K562 (cell line): ENCODE results near the gene LY6G6D. TPM values are rescaled to one million over a fixed set of nuclear protein-coding genes. Genes with fewer than 3 reads are reported as not detected.
A peak's percentile ranks its signal among the peaks of the same experiment; 100 is the strongest.

Experiments
- ARNT ChIP-seq, 2 experiments: fragments of 450-650 bp; IDR thresholded peaks; 2 replicates each; pipeline ENCODE4 v1.6.1; 2016; ENCODE audit warnings: mild to moderate bottlenecking in 1 of 2
- CEBPZ ChIP-seq: fragments of 150-350 bp; IDR thresholded peaks from 2 replicates; pipeline ENCODE4 v1.6.1; 2014; ENCODE audit warnings: low read depth, mild to moderate bottlenecking, low read length, borderline replicate concordance
- ETV5 ChIP-seq: sonication (generic); formaldehyde crosslinking; IDR thresholded peaks from 2 replicates; pipeline ENCODE4 v1.4.0; 2020; ENCODE audit warnings: low read depth, mild to moderate bottlenecking, missing genetic modification reagents
- GTF3C2 ChIP-seq: IDR thresholded peaks from 3 replicates; pipeline ENCODE4 v1.6.1; 2011; ENCODE audit warnings: borderline replicate concordance, mild to moderate bottlenecking, moderate library complexity; ENCODE audit not compliant: insufficient read length; ENCODE audit errors: extremely low read depth
- MAFK ChIP-seq: IDR thresholded peaks from 2 replicates; pipeline ENCODE4 v1.6.1; 2011; ENCODE audit warnings: low read length, improper control_type of control experiment
- MAZ ChIP-seq, 2 experiments: fragments of 450-650 bp in 1 of 2; sonication (generic) in 1 of 2; formaldehyde crosslinking; IDR thresholded peaks in 1 of 2; conservative IDR thresholded peaks in 1 of 2; 2 replicates each; pipeline versions ENCODE4 v1.4.0 to v1.5.0; 2020; ENCODE audit warnings: mild to moderate bottlenecking in 1 of 2, missing genetic modification reagents in 1 of 2
- MNT ChIP-seq, 2 experiments: fragments of 450-650 bp; conservative IDR thresholded peaks; 2 replicates each; pipeline ENCODE4 v1.6.1; 2017; ENCODE audit warnings: mild to moderate bottlenecking in 2 of 2, moderate library complexity in 2 of 2
- MTA3 ChIP-seq: fragments of 450-650 bp; formaldehyde crosslinking; IDR thresholded peaks from 2 replicates; pipeline ENCODE4 v1.6.1; 2017; ENCODE audit warnings: mild to moderate bottlenecking, borderline replicate concordance
- MYC ChIP-seq, 2 experiments: fragments of 250-450 bp in 1 of 2; sonication (Bioruptor Pico) in 1 of 2; IDR thresholded peaks; 2 replicates each; pipeline versions ENCODE4 v1.5.1 to v1.6.1; 2012 to 2021; ENCODE audit warnings: low read depth in 2 of 2, borderline replicate concordance in 1 of 2, improper control_type of control experiment in 1 of 2, low read length in 1 of 2, mild to moderate bottlenecking in 1 of 2, moderate library complexity in 1 of 2
- NFIX ChIP-seq: fragments of 250-450 bp; sonication (Bioruptor Pico); IDR thresholded peaks from 2 replicates; pipeline ENCODE4 v1.4.0; 2020; ENCODE audit warnings: low read depth, mild to moderate bottlenecking, moderate library complexity
- SRSF1 ChIP-seq: fragments of 200-400 bp; formaldehyde crosslinking; IDR thresholded peaks from 2 replicates; pipeline ENCODE4 v1.6.1; 2017; ENCODE audit warnings: mild to moderate bottlenecking, low read depth, low read length, moderate library complexity
- SUPT5H ChIP-seq: fragments of 450-650 bp; IDR thresholded peaks from 2 replicates; pipeline ENCODE4 v1.6.1; 2016
- ZNF324 ChIP-seq: fragments of 250-450 bp; sonication (Bioruptor Pico); IDR thresholded peaks from 2 replicates; pipeline ENCODE4 v1.4.0; 2020; ENCODE audit warnings: mild to moderate bottlenecking
- ZNF76 ChIP-seq: fragments of 250-450 bp; sonication (Bioruptor Pico); IDR thresholded peaks from 2 replicates; pipeline ENCODE4 v1.4.0; 2020; ENCODE audit warnings: mild to moderate bottlenecking, moderate library complexity, borderline replicate concordance
- polyA plus RNA-seq, 8 experiments: library from polyadenylated mRNA; depleted of rRNA in 4 of 8; stranded (reverse) in 5 of 8; unstranded in 3 of 8; fragments of >200 nt; fragmentation: Nextera tagmentation in 2 of 8; fragmentation: Illumina TruSeq in 1 of 8; extraction: Ambion mirVana in 2 of 8; extraction: Trizol in 1 of 8; gene quantifications; 2 replicates each; pipeline versions ENCODE4 v1.2.1 to v1.2.3, GENCODE V29; 2011 to 2014; ENCODE audit warnings: inconsistent platforms in 1 of 8, missing spikeins in 1 of 8
- total RNA-seq, 7 experiments: library from RNA; depleted of rRNA in 6 of 7; stranded (reverse); fragments of >200 nt in 6 of 7; fragmentation: Illumina TruSeq in 2 of 7; extraction: Trizol in 2 of 7; gene quantifications; 2 replicates each; pipeline versions ENCODE4 v1.2.1 to v1.2.3, GENCODE V29; 2011 to 2021; ENCODE audit warnings: low replicate concordance in 1 of 7
- TF ChIP-seq, protein P1 (sequence below), 3 experiments: IDR thresholded peaks in 2 of 3; conservative IDR thresholded peaks in 1 of 3; 2 replicates each; pipeline ENCODE4 v1.5.1; 2011 to 2012; ENCODE audit warnings: low read length in 3 of 3, mild to moderate bottlenecking in 3 of 3, control low read depth in 2 of 3, improper control_type of control experiment in 1 of 3, inconsistent platforms in 1 of 3, low read depth in 1 of 3, mixed read lengths in 1 of 3, moderate library complexity in 1 of 3; ENCODE audit not compliant: insufficient read depth in 2 of 3

The LY6G6D gene
- total and polyA plus RNA-seq, 9 of the 15 experiments (the other 6 are each of a cell fraction or from before 2014, with no cell fraction given) = 0.30 to 0.38 TPM; not detected in 7

DNA sequence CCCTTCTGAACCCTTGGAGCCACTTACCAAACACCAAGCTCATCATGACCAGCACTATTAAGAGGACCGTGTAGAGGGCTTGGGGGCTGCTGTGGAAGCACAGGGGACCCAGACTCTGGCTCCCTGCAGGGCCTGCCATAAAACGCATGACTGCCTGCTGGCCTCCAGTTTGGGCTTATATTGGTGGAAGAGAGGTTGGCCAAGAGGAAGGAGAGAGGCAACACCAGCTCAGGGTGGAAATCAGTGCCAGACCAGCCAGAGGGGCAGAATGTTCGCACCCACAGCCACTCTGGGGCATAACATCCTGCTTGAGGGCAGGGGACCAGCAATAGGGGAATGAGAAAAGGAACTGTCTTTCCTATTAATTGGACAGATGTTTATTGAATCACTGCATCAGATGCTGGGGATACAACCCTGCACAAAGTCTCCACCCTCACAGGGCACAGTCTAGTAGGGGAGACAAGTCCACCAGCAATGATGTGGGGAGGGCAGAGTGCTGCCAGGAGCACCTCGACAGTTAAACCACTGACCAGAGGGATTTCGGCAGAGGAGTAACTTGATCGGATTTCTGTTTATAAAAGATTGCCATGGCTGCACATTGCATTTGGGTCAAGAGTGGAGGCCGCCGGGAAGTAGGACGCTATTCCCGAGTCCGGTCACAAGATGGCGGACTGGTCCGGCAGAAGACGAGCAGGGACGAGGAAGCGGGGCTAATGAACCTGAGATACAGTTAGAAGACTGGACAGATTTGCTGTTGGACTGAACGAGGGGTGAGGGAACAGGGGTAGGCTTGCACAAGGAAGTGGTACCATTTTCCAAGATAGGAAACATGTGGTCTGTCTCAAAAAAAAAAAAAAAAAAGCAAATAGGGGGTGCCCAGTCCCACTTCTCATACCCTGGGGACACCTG lies 34.7 kb upstream of the LY6G6D start, which contains the start of gene LY6G5C (continued):
- TF ChIP-seq ZNF324 (CRISPR knock-in tag) (no peak), SRSF1 (no peak), ARNT (IDR thresholded peaks at IDR 0.05) (peak in 1 of 2 experiments; percentile 79; a peak in 2 of 4 replicates), NFIX (no peak), MNT (conservative IDR thresholded peaks at IDR 0.05) (peak in 1 of 2 experiments; percentile 21; a peak in 1 of 4 replicates), MYC (IDR thresholded peaks at IDR 0.05; ENCODE audit: low read depth, low read length) (0 out of 2 replicates have a peak, but pooled peaks have one; percentile 44), MYC (CRISPR knock-in tag; IDR thresholded peaks at IDR 0.05; ENCODE audit: borderline replicate concordance, low read depth) (no peak), MTA3 (peak; percentile 13; the same call in 1 of the 2 replicates), CEBPZ (no peak), SUPT5H (no peak), MAZ (CRISPR knock-in tag; conservative IDR thresholded peaks at IDR 0.05 in 1 of 2, IDR thresholded peaks at IDR 0.05 in 1 of 2) (peak; percentile 28 to 71; a peak in 2 of 4 replicates), ZNF76 (CRISPR knock-in tag) (no peak), GTF3C2 (no peak), ETV5 (CRISPR knock-in tag) (peak; percentile 50; the same call in 1 of the 2 replicates), MAFK (0 out of 2 replicates have a peak, but pooled peaks have one; percentile 40)
- TF ChIP-seq, protein P1, sequence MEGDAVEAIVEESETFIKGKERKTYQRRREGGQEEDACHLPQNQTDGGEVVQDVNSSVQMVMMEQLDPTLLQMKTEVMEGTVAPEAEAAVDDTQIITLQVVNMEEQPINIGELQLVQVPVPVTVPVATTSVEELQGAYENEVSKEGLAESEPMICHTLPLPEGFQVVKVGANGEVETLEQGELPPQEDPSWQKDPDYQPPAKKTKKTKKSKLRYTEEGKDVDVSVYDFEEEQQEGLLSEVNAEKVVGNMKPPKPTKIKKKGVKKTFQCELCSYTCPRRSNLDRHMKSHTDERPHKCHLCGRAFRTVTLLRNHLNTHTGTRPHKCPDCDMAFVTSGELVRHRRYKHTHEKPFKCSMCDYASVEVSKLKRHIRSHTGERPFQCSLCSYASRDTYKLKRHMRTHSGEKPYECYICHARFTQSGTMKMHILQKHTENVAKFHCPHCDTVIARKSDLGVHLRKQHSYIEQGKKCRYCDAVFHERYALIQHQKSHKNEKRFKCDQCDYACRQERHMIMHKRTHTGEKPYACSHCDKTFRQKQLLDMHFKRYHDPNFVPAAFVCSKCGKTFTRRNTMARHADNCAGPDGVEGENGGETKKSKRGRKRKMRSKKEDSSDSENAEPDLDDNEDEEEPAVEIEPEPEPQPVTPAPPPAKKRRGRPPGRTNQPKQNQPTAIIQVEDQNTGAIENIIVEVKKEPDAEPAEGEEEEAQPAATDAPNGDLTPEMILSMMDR (IDR thresholded peaks at IDR 0.05 in 2 of 3, conservative IDR thresholded peaks at IDR 0.05 in 1 of 3; ENCODE audit: insufficient read depth in 2 of 3, low read depth in 1 of 3, low read length in 3 of 3) = peak; percentile 96 to 99 (median 99)
